NB4 (cell line): ENCODE data around the gene SCN9A.

Source experiments
- MAX ChIP-seq: IDR thresholded peaks from 2 replicates; pipeline ENCODE4 v1.6.1; 2011; ENCODE audit warnings: low read depth, low read length
- POLR2A ChIP-seq: IDR thresholded peaks from 2 replicates; pipeline ENCODE4 v1.6.1; 2011; ENCODE audit warnings: mild to moderate bottlenecking; ENCODE audit not compliant: insufficient read length; ENCODE audit errors: extremely low read depth
- TF ChIP-seq, protein P1 (sequence below): IDR thresholded peaks from one replicate; pipeline ENCODE4 v1.5.1; 2012; ENCODE audit warnings: low read depth, low read length

GRCh38 chr2:166223298-166223697 is 152.4 kb downstream of the SCN9A start:
- TF ChIP-seq, protein P1, sequence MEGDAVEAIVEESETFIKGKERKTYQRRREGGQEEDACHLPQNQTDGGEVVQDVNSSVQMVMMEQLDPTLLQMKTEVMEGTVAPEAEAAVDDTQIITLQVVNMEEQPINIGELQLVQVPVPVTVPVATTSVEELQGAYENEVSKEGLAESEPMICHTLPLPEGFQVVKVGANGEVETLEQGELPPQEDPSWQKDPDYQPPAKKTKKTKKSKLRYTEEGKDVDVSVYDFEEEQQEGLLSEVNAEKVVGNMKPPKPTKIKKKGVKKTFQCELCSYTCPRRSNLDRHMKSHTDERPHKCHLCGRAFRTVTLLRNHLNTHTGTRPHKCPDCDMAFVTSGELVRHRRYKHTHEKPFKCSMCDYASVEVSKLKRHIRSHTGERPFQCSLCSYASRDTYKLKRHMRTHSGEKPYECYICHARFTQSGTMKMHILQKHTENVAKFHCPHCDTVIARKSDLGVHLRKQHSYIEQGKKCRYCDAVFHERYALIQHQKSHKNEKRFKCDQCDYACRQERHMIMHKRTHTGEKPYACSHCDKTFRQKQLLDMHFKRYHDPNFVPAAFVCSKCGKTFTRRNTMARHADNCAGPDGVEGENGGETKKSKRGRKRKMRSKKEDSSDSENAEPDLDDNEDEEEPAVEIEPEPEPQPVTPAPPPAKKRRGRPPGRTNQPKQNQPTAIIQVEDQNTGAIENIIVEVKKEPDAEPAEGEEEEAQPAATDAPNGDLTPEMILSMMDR: no peak
- no peak for TF ChIP-seq POLR2A
- no peak for TF ChIP-seq MAX
